GM21576 (cell line): Measurements from ENCODE around the gene SH3BP2.

Source experiments
- ATAC-seq: cut with Tn5 transposase; IDR thresholded peaks from one replicate; pipeline ENCODE4 v1.9.1; 2021; ENCODE audit warnings: mild to moderate bottlenecking, moderate library complexity; ENCODE audit not compliant: unreplicated experiment

The SH3BP2 gene

DNA sequence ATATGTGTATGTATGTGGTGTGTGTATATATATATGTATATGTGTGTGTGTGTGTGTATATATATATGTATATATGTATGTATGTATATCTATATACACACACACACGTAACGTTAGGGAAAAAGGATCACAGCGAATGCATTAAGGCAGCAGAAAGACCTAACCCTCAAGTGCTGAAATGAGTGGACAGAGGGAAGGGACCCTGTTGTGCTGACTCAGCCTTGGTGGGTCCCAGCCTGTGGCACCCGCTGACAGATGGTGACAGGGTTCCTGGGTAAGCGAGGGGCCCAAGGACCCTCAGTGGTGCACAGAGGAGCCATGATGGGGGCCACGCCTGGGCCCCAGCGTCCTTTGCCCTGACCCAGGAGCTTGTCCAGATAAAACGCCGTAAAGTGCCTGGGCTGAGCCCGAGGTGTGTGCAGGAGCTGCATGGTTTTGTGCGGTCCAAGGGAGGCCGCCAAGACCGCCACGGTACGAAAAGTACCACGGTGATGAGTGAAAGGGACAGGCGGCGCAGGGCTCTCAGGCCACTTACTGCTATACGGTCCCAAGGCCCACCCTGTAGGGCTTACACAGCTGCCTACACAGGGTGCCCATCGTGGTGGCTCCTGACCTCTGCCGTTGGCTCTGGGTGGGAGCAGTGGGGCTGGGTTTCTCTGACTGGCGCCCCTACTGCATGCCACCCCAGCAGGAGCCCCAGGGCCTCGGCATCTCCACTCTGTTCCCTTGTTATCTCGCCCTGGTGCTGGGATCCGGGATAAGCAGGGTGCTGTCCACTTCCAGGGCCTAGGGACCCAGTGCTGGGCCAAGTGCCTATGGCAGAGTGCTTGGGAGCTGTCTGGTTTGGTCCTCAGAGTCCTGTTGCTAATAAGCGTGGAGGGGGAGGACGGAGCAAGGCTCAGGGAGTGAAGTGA, 10.0 kb downstream of the SH3BP2 start:
- no peak for ATAC-seq

GRCh38 chr4:2803624-2804448, 11.0 kb downstream of the SH3BP2 start:
- ATAC-seq = no peak

- ATAC-seq = no peak
Observed at GRCh38 chr4:2804449-2804972, 11.6 kb downstream of the SH3BP2 start.

DNA sequence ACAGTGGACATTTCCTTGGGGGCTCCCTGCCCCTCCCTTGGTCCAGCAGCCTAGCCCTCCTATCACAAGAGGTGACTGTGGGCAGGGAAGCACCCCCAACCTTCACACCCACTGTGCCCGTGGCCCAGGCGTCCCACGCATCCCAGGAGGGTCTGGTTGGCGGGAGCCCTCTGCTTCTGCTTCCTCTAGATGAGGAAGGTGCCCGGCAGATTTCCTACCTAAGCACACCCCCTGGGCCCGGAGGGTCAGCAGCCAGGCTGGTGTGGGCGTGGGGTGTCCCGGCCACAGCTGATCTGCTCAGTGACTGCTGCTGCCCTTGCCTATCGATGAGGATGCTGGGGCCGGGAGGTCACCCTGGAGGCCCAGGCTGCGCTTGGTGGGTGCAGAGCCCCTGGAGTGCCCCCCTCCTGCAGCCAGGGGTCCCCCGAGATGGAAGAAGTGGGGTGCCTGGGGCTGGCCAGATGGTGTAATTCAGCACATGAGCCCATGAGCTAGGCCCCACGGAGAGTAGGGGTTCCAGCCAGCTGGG, 12.2 kb downstream of the SH3BP2 start:
- ATAC-seq = no peak

DNA sequence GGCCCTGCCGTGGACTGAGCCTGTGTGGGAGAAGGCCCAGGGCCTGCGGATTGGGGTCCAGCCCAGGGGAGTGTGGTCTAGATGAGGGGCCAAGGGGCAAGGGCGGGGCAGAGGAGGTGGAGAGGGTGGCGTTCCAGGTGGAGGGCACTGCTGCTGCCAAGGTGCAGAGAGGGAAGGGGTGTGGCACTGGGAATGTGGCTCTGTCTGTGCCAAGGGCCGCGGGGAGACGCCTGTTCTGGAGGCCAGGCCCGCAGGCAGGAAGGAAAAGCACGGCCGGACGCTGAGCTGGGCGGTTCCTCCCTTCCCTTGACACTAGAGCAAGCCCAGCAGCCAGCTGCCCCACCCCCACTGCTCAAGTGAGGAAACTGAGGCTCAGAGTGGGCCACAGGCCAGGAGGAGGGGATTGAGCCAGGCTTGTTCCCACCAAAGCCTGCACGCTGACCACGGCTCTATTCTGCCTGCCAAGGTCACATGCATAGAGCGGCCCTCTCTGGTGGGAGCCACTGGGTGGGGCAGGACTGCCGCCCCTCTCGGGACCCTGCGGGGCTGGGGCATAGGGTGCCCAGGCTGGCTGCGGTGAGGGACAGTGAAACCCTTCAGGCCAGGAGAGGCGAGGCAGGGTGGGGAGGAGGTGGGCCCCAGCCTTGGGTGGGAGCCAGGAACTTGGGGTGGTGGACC, 13.0 kb downstream of the SH3BP2 start:
- ATAC-seq = no peak

- ATAC-seq = no peak
Observed at GRCh38 chr4:2806390-2807355, 13.8 kb downstream of the SH3BP2 start.

GRCh38 chr4:2807571-2807970, 14.7 kb downstream of the SH3BP2 start:
- ATAC-seq = no peak

- ATAC-seq = no peak
Observed at GRCh38 chr4:2808001-2808400, 15.1 kb downstream of the SH3BP2 start.

DNA sequence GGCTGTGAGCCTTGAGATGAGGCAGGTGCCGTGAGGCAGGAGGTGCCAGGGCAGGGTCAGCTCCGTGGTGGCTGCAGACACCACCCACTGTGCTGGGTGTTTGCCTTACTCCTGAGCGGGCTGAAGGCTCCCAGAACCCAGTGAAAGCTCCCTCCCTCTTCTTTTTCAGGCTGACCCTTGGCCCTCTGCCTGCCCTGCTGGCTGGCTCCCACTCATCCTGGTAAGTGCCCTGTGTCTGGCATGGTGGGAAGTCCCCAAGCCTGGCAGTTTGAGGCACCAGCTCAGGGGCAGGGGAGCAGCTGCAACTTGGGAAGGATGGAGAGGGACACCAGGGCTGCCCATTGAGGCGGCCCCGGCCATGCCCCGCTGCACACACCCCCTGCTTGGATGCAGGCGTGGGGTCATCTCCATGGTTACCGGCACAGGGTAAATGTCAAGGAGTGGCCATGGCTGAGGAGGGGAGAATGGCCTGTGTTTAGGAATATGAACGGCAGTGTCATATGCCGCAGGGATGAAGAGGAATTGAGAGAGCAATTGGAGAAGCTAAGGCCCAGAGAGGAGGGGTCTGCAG, 16.8 kb downstream of the SH3BP2 start:
- ATAC-seq = no peak

DNA sequence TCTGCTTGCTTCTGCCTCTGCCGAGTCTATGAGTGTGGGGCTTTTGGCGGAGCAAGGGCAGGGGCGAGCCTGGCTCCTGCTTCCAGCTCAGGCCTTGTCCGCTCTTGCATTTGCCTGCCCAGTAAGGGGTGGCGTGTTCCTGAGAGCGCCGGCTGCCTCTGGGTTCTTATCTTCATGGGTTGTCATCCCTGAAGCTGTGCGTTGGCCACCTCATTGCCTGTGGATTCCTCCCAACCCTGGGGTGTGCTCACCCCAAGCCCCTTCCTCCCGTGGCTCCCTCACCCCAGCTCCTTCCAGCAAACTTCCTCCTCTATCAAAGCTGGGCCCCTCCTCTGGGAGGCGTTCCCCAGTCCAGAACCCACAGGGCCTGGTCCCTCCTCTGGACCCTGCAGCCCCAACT, 17.5 kb downstream of the SH3BP2 start:
- ATAC-seq = no peak

DNA sequence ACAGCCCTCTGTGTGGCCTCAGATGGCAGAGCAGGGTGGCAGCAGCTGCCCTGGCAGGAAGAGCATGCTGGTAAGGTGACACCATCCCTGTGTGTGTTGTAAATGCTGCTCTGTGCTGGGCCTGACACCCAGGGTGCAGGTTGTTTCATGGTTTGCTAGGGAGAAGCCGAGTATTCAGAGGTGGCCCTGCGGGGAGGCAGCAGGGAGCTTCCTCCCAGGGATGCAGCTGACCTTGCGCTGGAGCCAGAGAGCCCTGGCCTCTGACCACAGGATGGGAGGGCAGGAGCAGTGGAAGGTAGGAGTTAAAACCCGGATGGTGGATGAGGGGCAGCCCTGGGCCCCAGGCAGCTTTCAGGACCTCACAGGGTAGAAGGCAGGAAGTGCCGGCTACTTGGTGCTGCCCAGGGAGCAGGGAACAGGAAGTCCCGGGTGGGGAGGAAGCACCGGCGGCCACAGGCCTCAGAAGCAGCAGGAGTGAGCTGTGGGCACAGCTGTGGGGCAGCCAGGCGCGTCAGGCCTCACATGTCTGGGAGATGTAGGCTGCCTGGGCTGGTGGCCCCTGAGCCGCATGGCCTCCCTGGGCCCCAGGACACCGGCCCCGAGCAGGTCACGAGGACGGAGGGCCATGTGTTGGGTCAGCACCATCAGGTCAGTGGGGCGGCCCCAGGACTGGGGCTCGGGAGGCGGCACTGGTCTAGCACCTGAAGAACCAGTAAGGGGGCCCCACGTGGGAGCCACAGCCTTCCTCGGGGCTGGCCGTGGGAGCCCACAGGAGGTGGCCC, 19.1 kb downstream of the SH3BP2 start:
- peak; percentile 61 for ATAC-seq

DNA sequence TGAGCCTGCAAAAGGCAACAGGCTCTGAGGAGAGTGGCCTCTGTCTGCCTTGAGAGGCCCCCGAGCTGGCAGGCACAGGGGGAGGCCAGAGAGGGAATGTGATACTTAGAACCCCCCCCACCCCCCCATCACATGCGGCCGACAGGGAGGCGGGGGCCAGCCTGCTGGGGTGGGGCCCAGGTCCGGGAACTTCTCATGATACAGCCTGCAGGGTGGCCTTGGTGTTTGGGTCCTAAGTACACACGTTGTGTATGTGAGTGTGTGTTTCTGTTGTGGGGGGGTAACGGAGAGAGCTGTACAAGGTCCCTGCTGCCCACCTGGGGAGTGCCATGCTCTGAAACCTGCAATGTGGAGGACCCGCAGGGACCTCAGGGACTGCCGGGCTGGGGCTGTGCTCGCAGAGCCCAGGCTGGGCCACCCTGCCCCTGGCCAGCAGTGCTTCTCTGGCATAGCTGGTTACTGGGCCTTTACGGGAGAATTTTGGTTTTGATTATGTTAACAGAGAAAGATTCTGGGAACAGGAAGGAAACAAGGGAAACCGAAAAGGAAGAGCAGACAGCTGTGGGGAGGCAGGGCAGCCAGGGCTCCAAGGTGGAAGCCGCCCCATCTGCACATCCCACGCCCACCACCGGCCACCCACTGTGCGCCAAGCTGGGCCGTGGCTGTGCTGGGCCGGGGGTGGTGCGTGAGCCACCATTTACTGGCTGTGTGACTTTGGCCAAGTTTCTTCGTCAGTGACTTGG, 19.9 kb downstream of the SH3BP2 start:
- no peak for ATAC-seq

DNA sequence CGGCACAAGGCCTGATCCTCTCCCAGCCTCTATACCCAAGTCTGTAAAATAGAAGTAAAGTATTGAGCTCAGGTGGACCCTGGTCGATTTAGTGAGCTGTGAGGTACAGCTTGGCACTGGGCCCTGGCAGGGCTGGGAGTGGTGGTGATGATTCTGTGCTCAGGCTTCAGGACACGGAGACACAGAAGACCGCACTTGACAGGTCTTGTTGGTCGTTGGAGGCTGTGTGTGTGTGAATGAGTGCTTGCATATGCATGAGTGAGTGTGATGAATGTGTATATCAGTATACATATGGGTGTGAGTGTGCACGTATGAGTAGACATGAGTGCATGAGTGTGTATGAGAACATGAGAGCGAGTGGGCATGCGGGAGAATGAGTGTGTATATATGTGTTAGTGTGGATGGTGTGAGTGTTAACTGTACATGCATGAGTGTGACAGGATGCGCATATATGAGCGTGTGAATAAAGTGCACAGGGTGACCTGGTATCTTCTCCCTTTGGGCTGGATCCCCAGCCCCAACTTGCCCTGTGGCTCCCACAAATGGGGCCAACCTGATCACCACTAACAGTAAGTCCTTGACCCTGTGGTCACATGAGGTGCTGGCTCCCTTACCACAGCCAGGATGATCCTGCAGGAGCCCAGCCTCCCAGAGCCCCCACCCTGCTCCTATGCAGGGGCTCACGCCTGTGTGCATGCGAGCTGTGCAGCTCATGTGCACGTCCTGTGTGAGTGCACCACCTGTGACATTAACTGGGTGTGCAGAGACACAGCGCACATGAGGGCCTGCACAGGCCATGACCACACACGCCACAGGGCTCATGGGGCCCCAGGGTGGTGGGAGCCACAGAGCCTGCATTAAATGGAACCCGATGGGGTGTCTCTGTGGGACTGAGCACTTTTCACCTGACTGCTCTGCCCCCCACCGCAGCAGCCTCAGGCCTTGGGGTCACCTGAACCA, 20.8 kb downstream of the SH3BP2 start:
- no peak for ATAC-seq

- no peak for ATAC-seq
Observed at GRCh38 chr4:2814627-2815270, 21.9 kb downstream of the SH3BP2 start.

- no peak for ATAC-seq
Observed at GRCh38 chr4:2816401-2816954, 23.6 kb downstream of the SH3BP2 start.

GRCh38 chr4:2817137-2817536, 24.3 kb downstream of the SH3BP2 start:
- ATAC-seq = no peak
